ENCODE data around the gene TBXAS1.

- TF ChIP-seq CTCF (conservative IDR thresholded peaks at IDR 0.05; ENCODE audit: low read depth in 2 of 2), result no peak
- TF ChIP-seq EZH2phosphoT487 (IDR thresholded peaks at IDR 0.05; ENCODE audit: unreplicated experiment), result no peak
- TF ChIP-seq REST (IDR thresholded peaks at IDR 0.05; ENCODE audit: unreplicated experiment), result no peak
- no peak for TF ChIP-seq POLR2AphosphoS5 (IDR thresholded peaks at IDR 0.05; ENCODE audit: low read depth)
- TF ChIP-seq CREB1 (CRISPR knock-in tag; IDR thresholded peaks at IDR 0.05; ENCODE audit: low read depth), result no peak
- TF ChIP-seq EZH2 (IDR thresholded peaks at IDR 0.05; ENCODE audit: low read depth, unreplicated experiment), result no peak
- no peak for TF ChIP-seq JUNB (IDR thresholded peaks at IDR 0.05; ENCODE audit: unreplicated experiment)
Measured at GRCh38 chr7:139985811-139986210, 156.7 kb downstream of the TBXAS1 start.
